Uterus (tissue), 2 donors: ENCODE data around the gene SCLY.

Experiments
- POLR2A ChIP-seq, 2 donors: fragments of 450-650 bp; IDR thresholded peaks; one replicate each; pipeline ENCODE4 v1.6.1; 2016; ENCODE audit warnings: antibody characterized with exemption in 2 of 2, mild to moderate bottlenecking in 1 of 2, moderate library complexity in 1 of 2
- TF ChIP-seq, protein P1 (sequence below), 4 experiments: fragments of 200-600 bp in 2 of 4; fragments of 450-650 bp in 2 of 4; sonication (generic) in 2 of 4; IDR thresholded peaks; one replicate each; pipeline ENCODE4 v1.5.1; 2016 to 2019; ENCODE audit warnings: antibody characterized with exemption in 4 of 4, mild to moderate bottlenecking in 2 of 4, moderate library complexity in 1 of 4

GRCh38 chr2:238027058-238027457 is 33.7 kb upstream of the SCLY start:
- TF ChIP-seq, protein P1, sequence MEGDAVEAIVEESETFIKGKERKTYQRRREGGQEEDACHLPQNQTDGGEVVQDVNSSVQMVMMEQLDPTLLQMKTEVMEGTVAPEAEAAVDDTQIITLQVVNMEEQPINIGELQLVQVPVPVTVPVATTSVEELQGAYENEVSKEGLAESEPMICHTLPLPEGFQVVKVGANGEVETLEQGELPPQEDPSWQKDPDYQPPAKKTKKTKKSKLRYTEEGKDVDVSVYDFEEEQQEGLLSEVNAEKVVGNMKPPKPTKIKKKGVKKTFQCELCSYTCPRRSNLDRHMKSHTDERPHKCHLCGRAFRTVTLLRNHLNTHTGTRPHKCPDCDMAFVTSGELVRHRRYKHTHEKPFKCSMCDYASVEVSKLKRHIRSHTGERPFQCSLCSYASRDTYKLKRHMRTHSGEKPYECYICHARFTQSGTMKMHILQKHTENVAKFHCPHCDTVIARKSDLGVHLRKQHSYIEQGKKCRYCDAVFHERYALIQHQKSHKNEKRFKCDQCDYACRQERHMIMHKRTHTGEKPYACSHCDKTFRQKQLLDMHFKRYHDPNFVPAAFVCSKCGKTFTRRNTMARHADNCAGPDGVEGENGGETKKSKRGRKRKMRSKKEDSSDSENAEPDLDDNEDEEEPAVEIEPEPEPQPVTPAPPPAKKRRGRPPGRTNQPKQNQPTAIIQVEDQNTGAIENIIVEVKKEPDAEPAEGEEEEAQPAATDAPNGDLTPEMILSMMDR (IDR thresholded peaks at IDR 0.05): no peak
- no peak for TF ChIP-seq POLR2A (IDR thresholded peaks at IDR 0.05)
